DMS79 (cell line): ENCODE data around the gene FSTL4.
"Not testable (repeated sequence)": the region's sequence is repeated elsewhere in the genome, so short reads cannot be mapped to it uniquely, and the experiment has no call there.

ENCODE experiments used
- DNase-seq: peaks from one replicate; lab custom pipeline; 2025; lab: John Stamatoyannopoulos, UW

Gene FSTL4

DNA sequence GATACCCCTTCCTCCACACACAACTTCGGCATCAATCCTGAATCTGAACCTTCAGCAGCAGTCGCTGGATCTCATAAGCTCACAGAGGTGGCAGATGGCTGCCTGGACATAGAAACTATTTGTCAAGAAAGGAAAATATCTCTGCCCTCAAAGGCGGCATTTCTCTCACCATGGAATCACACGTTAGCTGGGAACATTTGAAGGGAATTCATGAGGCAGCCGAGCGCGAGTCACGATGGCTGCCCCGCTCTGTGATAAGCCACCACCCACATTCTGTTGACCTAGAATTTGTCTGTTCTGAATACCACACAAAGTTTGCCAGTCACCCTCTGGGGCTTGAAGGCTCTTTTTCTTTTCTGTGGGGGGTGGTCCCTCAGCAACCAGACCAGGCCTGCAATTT, 157.9 kb downstream of the FSTL4 start:
- no peak for DNase-seq

GRCh38 chr5:133453831-133454230, 158.5 kb downstream of the FSTL4 start:
- no peak for DNase-seq

- no peak for DNase-seq
Measured at GRCh38 chr5:133453084-133453780, 159.1 kb downstream of the FSTL4 start.

DNA sequence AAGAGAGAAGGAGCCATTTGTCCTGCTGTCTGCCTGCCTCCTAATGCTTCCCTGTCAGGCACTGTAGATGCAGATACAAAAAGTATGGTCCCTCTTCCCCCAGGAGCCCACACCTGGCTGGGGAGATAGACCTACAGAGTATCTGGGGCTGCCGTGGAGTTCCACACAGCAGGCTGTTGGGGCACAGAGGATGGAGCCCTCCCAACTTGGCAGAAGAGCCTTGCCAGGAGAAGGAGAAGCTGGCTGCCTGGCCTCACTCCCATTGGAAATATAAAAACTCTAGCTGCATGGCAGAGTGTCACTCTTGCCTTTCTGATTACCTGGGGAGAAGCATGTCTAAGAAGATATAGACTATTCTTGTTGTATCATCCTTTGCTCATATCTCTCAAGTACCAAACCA, 160.4 kb downstream of the FSTL4 start:
- no peak for DNase-seq

- no peak for DNase-seq
Measured at GRCh38 chr5:133450286-133450685, 162.1 kb downstream of the FSTL4 start.

DNA sequence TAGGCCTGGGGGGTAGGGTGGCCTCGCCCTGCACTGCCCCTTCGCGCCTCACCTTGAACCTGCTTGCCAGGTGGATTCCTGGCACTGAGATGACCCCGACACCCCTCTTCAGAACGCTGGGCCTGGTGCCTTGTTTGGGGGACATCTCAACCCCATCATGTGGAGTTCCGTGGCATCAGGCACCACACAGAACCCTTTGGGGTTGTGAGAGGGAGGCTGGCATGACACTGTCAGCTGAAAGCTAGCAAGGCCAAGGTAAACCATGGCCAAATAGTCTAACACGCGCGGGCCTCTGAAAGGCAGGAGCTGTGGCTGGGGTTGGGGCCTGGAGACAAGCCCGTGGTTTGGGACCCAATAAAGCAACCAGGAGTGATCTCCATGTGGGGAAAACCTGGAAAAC, 163.2 kb downstream of the FSTL4 start:
- DNase-seq, result no peak

DNA sequence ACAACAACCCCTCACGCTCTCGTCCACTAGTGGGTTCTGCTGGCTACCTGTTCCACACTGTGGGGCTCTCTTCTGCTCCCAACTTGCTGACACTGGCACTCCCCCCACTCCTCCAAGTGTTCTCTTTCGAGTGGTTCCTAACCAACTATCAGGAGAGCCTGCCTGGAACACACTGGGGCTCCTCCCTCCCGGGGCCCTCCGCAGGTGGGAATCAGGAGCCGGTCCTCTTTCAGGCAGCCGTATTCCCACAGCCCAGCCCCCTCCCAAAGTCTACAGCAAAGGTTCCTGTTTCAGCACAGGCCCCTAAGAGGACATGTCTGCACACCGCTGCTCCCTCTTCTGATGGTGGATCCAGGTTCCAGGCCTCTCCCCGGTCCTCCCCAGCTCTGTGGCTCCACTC, 165.9 kb downstream of the FSTL4 start:
- no peak for DNase-seq

- no peak for DNase-seq
Measured at GRCh38 chr5:133445744-133446143, 166.6 kb downstream of the FSTL4 start.

- not testable (repeated sequence) for DNase-seq
Measured at GRCh38 chr5:133445204-133445603, 167.1 kb downstream of the FSTL4 start.

DNA sequence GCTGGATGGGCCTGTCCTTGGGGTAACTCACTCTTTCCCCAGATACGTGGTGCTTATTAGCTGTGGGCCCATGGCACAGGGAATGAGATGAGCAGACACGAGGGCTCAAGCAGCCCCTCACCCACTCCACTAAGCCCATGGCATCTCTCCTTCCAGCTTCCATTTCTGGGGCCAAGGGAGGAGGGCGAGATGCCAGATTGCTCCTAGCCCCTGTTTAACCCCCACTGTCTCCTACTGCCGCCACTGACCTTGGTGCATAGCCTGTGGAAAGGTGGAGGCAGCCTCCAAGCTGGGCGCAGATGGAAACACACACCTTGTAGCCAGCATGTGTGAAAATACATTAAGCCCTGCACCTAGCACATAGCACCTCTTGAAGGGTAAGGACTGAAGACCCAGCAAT, 167.6 kb downstream of the FSTL4 start:
- DNase-seq, result no peak

DNA sequence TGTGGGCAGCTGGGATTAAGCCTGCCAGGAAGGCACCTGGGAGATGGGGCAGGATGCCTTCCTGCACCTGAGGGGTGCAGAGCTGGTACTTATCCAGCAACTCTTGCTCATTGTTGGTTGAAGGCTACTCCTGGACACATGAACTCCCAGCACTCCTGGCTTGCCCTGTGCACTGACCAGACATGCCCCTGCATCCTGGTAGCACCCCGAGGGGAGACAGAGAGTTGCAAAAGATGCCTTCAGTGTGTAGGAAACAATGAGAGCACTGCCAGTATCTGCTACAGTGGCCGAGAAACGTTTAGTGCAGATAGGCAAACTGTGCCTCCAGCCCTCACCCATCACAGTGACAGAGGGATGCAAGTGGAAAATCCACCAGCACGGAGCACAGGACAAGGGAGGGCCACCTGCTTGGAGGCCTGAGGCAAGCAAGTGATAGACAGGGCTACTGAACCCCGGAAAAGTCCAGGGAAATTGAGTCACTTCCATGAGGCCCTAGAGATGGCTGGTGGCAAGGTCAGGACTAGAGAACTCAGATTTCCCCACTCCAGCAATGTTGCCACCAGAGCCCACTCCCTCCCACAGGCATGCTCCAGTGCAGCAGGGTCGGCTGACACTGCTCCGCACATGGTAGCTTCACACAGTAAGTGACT, 171.1 kb downstream of the FSTL4 start:
- no peak for DNase-seq

DNA sequence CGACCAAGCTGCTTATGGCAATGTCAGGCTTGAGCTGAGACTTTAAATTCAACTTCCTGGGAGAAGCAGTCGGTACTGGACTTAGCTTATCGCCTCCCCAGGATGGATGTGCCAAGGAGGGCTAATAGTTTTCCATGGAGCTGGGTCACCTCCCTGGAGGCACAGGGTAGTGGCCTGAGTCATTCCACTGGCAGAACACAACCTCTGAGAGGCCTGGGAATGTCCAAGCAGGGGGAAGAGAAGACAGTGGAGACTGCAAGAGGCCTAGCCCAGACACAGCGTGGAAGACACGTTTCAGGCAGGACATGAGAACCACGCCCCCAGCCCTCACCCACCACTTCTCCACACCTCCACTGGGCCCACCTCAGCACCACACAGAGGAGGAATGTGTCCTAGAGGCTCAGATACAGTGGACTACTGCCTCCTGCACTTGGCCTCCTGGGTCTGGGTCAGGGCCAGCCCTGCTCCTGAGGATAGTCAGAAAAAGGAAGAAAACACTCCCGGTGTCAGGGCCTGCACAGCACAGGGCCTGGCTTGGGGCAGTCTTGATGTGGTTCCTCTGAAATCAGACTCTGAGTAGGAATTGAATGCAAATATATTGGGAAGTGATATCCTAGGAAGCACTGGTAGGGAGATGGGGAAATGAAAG, 171.8 kb downstream of the FSTL4 start:
- DNase-seq, result no peak

GRCh38 chr5:133439859-133440258, 172.5 kb downstream of the FSTL4 start:
- DNase-seq, result no peak

DNA sequence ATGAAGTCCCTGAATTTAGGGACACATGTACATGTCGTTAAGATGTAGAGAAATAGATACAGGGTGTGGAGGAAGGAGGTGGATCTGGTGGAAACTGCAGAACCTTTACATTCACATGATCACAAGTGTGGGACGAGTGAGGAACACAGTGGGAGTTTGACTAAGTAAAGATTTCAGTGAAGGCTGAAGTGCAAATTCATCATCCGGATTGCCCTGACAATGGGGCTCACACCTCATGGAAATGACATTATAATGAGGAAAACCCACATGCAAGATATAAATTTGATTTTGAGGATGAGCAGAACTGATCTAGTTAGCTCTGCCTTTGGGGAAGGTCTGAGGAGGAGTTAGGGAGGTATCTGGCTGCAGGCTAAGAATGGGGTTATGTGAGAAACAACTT, 173.9 kb downstream of the FSTL4 start:
- DNase-seq, result no peak

DNA sequence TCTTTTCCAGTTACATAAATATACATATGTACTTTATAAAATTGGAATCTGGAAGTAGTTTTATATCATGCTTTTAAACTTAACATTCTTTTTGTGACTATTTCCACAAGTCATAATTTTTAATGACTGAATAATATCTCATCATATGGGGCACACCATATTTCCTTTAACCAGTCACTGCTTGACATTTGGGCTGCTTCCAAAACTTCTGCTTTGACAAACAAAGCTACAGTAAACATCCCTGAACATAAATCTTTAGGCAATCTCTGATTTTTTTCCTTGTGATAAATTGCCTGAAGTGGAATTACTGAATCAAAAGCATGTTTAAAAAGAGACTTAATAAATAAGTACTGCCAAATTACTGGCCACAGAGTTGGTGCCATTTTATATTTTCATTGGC, 178.0 kb downstream of the FSTL4 start:
- no peak for DNase-seq

DNA sequence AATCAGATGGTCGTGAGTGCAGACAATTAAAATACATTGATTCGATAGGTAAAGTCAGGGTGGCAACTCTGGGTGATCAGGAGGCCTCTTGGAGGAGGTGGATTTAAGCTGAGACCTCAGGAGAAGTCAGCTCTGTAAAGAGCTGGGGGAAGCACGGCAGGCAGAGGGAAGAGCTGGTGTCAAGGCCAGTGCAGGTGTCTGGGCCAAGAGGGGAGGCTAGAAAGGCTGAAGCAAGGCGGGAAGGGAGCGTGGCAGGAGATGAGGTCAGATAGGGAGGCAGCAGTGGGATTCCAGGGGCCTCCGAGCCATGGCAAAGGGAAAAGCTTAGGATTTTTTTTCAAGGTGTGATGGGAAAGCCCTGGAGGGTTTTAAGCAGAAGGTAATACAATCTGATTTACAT, 178.7 kb downstream of the FSTL4 start:
- DNase-seq, result no peak

DNA sequence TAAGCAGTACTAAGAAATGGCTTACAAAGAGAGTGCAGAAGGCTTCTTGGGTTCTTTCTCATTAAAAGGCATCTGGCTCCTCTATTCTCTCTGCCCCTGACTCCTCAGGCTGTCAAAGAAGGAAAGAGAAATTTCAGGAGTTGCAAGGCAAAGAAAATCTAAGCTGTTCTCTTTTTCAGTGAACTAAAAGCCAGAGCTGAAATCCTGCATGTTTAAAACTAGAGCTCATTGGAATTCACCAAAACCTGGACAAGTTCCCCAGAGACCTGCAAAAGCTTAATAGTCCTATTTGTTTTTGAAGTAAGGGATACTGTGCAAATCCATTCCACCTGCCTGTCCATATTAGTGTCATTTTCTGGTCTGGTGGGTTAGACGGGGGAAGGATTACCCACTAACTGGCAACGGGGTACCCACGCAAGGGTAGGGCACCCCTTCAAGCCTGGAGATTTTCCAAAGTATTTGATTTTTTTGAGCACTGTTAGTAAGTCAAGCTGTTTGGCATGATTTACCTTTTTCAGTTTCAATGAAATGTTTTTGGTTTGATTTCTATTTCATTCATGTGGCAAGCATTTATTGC, 179.3 kb downstream of the FSTL4 start:
- DNase-seq, result no peak

- no peak for DNase-seq
Measured at GRCh38 chr5:133431326-133431865, 180.9 kb downstream of the FSTL4 start.

DNA sequence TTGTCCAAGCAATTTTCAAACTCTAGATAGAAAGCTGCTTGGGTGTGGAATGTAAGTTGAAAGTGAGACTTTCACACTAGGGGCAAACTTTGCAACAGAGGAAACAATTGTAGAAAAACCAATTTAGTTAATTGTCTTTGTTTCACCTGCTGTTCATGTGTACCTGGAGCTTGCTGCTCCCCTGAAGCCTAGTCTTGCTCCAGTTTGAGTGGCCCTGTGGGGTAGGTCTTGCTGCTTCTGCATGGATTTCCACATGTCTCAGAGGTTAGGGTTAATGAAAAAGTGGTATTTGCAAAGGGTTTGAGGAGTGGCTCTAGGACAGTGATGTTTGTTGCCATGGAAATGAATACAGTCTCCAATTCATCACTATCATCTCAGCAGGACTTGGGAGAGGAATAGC, 182.2 kb downstream of the FSTL4 start:
- no peak for DNase-seq

DNA sequence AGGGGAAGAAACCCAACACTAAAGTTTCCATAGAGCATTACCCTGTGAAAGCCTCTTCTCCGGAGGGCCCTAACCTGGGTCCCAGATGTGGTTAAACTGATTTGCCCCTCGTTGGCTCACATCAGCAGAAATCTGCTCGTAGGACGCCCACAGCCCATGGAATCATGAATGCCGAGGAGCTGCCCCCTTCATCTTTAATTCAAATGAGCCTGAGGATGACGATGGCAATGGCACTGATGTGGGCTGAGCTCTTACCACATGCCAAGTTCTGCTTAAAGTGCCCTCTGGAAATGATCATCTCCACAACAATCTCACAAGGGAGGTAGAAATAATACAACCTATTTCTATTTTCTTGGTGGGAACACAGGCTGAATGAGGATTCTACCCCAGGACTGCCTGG, 183.3 kb downstream of the FSTL4 start:
- DNase-seq, result no peak

DNA sequence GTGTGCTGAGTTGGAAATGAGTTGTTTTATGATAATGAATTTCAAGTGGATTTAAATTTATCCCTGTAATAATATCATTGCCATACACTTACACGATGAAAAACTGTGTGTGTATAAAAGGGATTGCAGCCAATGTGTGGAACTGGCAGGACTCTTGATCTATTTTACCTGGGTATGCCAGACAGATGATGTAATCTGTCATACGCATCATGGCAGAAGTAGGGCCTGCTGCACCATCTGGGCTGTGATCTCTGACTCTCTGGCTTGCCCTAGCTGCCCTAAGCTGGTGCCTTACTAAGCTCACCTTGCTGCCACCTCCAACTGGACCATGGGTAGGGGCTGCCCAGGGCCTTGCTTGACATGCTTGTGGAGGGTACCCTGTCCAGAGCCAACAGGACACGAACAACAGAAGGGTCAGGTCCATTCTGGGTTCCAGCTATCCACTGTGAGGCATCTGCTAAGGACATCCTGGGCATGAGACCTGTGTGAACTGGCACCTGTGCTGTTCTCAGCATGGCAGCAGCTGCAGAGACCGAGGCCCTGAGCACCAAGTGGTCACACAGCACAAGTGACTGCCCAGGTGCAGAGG, 184.2 kb downstream of the FSTL4 start:
- DNase-seq, result no peak

- no peak for DNase-seq
Measured at GRCh38 chr5:133427121-133427777, 185.1 kb downstream of the FSTL4 start.
